WI38 (cell line): ENCODE measurements around the gene ACTR6.
"Not testable (repeated sequence)": the region's sequence is repeated elsewhere in the genome, so short reads cannot be mapped to it uniquely, and the experiment has no call there.

Experiments
- H3K4me3 ChIP-seq: 2 replicates; pipeline ENCODE4 v1.5.1; 2011; ENCODE audit warnings: low read depth, mild to moderate bottlenecking, control low read depth, low read length
- TF ChIP-seq, protein P1 (sequence below): IDR thresholded peaks from 2 replicates; pipeline ENCODE4 v1.5.1; 2012; ENCODE audit warnings: low read depth, mild to moderate bottlenecking, control low read depth, low read length

Gene ACTR6

DNA sequence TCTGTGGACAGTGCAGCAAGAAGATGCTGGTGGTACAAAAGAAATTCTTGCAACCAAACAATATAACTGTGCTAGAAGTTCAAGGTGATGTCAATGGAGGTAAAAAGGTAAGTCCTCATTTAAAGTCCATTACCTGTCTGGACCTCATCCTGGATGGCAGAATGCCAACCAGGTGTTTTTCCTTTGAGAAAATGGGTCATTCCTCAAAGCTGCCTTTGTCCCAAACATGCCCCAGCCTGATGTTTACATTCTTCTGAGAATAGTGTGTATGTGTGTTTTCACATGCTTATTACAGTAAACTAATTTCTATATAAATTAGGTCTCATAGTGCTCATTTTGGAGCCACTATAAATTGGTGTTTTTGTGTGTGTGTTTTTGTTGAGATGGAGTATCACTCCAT is 24.9 kb downstream of the ACTR6 start:
- H3K4me3 ChIP-seq = no peak overlapping the region
- TF ChIP-seq, protein P1, sequence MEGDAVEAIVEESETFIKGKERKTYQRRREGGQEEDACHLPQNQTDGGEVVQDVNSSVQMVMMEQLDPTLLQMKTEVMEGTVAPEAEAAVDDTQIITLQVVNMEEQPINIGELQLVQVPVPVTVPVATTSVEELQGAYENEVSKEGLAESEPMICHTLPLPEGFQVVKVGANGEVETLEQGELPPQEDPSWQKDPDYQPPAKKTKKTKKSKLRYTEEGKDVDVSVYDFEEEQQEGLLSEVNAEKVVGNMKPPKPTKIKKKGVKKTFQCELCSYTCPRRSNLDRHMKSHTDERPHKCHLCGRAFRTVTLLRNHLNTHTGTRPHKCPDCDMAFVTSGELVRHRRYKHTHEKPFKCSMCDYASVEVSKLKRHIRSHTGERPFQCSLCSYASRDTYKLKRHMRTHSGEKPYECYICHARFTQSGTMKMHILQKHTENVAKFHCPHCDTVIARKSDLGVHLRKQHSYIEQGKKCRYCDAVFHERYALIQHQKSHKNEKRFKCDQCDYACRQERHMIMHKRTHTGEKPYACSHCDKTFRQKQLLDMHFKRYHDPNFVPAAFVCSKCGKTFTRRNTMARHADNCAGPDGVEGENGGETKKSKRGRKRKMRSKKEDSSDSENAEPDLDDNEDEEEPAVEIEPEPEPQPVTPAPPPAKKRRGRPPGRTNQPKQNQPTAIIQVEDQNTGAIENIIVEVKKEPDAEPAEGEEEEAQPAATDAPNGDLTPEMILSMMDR = no peak

DNA sequence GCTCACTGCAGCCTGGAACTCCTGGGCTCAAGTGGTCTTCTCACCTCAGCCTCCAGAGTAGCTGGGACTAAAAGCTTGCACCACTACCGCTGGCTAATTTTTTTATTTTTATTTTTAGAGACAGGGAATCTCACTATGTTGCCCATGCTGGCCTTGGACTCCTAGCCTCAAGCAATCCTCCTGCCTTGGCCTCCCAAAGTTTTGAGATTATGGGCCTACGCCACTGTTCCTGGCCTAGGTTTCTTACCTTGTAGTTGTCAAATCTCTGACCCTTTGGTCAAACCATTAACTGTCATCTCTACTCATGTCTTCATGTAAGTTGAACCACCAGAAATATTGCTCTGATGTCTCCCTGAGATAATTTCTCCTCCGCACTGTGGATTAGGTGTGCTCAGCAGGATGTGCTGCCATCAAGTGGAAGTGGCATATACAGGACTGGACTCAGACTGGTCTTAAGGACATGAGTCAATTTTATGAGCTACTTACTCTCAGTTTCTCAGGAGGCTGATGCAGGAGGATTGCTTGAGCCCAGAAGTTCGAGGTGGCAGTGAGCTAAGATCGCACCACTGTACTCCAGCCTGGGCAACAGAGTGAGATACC is 28.5 kb downstream of the ACTR6 start:
- no peak overlapping the region for H3K4me3 ChIP-seq
- TF ChIP-seq, protein P1 = no peak

DNA sequence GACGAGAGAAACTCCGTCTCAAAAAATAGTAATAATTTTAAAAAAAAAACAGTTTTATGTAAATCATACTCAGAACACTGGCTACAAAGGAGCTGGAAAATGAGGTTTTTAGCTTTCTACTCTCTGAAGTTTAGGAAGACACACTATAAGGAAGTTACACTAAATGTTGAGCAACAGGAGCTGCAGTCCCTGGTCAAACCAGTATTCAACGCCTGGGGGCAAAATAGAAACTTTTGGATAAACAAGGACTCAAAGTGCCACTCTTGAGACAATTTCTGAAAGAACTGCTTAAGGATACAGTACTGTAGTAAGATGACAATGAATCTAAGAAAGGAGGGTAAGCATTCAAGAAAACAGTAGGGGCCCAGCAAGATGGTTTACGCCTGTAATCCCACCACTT is 29.3 kb downstream of the ACTR6 start:
- TF ChIP-seq, protein P1 = no peak
- no peak overlapping the region for H3K4me3 ChIP-seq

DNA sequence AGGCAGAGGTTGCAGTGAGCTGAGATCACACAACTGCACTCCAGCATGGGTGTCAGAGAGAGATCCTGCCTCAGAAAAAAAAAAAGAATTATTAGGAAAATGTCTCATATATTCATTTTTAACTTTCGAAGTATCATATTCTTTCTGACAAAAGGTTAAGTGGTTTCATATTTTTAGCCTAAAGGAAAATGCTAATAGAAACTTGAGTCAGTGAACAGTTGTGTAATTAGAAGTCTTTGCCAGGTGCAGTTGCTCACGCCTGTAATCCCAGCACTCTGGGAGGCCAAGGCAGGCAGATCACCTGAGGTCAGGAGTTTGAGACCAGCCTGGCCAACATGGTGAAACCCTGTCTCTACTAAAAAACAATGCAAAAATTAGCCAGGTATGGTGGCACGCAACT is 31.3 kb downstream of the ACTR6 start:
- H3K4me3 ChIP-seq = not testable (repeated sequence)

DNA sequence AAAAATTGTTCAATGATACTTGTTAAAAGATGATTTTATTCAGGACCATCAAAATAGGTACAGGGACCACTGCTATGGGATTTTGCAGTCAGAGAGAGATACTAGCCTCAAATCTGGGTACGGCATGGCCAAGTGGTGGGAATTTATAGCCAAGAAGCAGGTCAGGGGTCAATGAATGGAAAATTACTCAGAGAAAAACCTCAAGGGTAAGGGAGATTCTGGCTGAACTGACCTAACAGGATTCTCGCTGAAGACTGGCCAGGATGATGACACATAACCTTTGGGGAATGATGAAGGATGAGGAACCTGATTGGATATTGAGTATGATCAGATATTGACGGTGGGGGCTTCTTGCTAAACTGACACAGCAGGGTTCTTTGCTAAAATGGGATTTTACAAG is 33.6 kb downstream of the ACTR6 start:
- TF ChIP-seq, protein P1 = no peak
- peak overlapping the region; percentile 38 for H3K4me3 ChIP-seq

DNA sequence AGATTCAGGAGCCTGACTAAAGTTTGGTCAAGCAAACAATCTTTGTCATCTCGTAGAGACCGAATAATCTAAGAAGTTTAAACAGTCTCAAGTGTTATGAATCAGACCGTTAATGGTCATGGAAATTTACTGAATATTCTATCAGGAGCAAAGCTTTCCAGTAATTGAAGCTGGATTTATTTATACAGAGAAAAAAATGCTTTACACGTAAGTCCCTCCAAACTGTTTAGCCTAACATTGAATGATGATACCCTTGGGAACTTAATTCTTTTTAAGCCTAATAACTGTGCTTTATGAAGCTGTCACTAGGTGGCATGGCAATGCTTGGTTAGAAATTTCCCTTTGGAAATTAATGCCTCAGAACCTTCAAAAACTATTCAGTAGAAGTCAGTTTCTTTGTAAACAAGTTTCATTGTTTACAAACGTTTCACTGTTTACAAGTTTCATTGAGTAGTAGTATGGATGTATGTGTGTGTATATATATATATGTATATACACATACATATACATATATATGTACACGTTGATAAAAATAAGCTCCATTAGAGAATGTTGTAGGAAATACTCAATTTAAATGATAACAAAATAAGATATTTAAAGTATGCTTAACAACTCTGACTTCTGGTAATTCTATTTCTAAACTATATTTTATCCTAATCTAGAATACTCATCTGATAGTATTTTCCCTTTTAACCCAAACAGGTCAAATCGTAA is 34.1 kb downstream of the ACTR6 start:
- TF ChIP-seq, protein P1 = peak; percentile 55; the same call in 1 of the 2 replicates
- H3K4me3 ChIP-seq = peak overlapping the region; percentile 38

DNA sequence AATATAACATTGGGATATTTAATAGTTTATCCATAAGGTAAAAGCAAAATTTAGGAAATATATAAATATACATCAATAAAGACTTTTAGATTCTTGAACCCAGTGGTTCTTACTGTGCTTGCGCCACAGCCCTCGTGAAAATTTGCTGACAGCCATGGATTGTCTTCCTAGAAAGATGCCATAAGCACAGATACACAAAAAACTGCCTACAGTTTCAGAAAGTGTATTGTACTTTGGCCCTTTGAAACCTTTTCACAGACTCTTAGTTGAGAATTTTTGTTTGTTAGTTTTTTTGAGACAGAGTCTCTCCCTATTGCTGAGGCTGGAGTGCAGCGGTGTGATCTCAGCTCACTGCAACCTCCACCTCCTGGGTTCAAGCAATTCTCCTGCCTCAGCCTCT is 38.2 kb downstream of the ACTR6 start:
- H3K4me3 ChIP-seq = no peak overlapping the region
- TF ChIP-seq, protein P1 = no peak

DNA sequence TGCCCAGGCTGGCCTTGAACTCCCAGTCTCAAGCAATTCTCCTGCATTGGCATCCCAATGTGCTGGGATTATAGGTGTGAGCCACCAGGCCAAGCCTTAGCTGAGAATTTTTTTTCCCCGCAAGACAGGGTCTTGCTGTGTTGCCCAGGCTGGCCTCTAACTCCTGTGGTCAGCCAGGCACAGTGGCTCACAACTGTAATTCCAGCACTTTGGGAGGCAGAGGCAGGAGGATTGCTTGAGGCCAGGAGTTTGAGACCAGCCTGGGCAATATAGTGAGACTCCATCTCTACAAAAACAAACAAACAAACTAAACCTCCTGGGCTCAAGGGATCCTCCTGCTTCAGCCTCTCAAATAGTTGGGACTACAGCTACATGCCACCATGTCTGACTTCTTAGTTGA is 39.0 kb downstream of the ACTR6 start:
- no peak overlapping the region for H3K4me3 ChIP-seq
- TF ChIP-seq, protein P1 = no peak
